Measurements from ENCODE around the gene FANCI.

DNA sequence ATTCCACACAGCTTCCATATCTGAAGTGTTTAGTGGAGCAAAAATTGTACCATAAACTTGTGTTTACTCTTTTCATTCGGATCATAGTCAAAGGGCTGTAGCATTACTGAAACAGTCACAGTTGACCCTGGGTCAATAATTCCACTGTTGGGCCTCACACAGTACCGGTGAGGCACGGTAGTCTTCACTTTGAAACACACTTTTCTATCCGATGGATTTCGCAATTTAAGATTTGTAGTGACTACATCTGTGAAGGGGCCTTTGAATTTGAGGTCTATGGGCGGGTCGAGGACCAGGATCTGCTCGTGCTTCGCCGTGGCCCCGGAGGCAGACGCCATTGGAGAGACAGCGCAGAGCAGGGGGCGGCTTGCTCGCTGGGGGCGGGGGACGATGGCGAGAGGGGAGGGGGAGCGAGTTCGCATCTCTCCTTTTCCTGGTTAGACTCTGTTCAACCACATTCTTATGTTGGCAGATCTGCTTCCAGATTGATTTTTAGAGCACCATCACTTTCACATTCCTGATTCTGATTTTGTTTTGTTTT lies 42.2 kb upstream of the FANCI start:
- TF ChIP-seq POLR2A (IDR thresholded peaks at IDR 0.05): no peak
- TF ChIP-seq, protein P1, sequence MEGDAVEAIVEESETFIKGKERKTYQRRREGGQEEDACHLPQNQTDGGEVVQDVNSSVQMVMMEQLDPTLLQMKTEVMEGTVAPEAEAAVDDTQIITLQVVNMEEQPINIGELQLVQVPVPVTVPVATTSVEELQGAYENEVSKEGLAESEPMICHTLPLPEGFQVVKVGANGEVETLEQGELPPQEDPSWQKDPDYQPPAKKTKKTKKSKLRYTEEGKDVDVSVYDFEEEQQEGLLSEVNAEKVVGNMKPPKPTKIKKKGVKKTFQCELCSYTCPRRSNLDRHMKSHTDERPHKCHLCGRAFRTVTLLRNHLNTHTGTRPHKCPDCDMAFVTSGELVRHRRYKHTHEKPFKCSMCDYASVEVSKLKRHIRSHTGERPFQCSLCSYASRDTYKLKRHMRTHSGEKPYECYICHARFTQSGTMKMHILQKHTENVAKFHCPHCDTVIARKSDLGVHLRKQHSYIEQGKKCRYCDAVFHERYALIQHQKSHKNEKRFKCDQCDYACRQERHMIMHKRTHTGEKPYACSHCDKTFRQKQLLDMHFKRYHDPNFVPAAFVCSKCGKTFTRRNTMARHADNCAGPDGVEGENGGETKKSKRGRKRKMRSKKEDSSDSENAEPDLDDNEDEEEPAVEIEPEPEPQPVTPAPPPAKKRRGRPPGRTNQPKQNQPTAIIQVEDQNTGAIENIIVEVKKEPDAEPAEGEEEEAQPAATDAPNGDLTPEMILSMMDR (IDR thresholded peaks at IDR 0.05): no peak
